Activated naive CD8-positive, alpha-beta T cell treated with anti-CD3 and anti-CD28 coated beads for 36 hours (primary cell): ENCODE measurements around the gene TELO2. TPM values are rescaled to one million over a fixed set of nuclear protein-coding genes. Genes with fewer than 3 reads are reported as not detected.
"Not testable (repeated sequence)": the region's sequence is repeated elsewhere in the genome, so short reads cannot be mapped to it uniquely, and the experiment has no call there.

ENCODE experiments used
- DNase-seq: peaks from one replicate; pipeline ENCODE4 v3.0.0; 2021
- H3K27ac Mint-ChIP-seq: one replicate; pipeline ENCODE4 v1.8.0; 2022; ENCODE audit warnings: mild to moderate bottlenecking, moderate library complexity, mixed read lengths
- H3K27me3 Mint-ChIP-seq: one replicate; pipeline ENCODE4 v1.8.0; 2022; ENCODE audit warnings: mild to moderate bottlenecking, mixed read lengths
- H3K36me3 Mint-ChIP-seq: one replicate; pipeline ENCODE4 v1.8.0; 2021; ENCODE audit warnings: mild to moderate bottlenecking, mixed read lengths
- H3K4me1 Mint-ChIP-seq: one replicate; pipeline ENCODE4 v1.8.0; 2021; ENCODE audit warnings: mixed read lengths
- H3K4me3 Mint-ChIP-seq: one replicate; pipeline ENCODE4 v1.8.0; 2022; ENCODE audit warnings: mild to moderate bottlenecking, moderate library complexity, mixed read lengths
- H3K9me3 Mint-ChIP-seq: one replicate; pipeline ENCODE4 v1.8.0; 2022; ENCODE audit warnings: mixed read lengths
- total RNA-seq, 2 experiments: library from RNA; stranded (reverse); gene quantifications; one replicate each; pipeline ENCODE4 v1.2.3, GENCODE V29; 2021

The TELO2 gene
- total RNA-seq, 2 experiments from 2014 or later = 82.5 to 82.9 TPM

DNA sequence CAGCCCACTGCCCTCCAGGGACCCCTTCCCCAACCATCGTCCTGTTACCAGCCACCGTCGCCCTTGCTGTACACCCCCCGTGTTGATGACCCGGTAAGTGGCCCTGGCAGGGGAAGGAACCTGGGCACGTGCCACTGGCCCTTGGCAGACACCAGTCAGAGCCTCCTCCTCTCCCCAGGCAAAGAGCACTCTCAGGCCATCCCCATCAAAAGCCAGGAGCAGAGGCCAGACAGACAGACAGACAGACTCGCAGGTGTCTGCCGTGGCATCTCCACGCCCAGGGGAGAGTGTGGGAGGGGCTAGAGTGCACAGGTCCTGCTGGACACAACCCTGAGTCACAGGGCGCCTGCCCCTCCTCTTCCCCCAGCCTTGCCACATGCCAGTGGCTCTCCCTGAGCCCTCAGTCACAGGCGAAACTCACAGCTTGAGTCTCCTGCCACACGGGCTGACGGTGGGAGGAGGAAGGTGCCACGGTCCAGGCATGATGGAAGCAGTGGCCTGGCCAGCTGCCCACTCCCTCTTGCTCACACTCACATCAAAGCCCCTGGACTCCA lies 26.1 kb upstream of the TELO2 start:
- Mint-ChIP-seq H3K4me3 (no peak overlapping the region), H3K36me3 (no peaks in the 10 kb centered on the region), H3K4me1 (peaks cover 17% of the 10 kb centered on the region), H3K27ac (no peak overlapping the region), H3K27me3 (no peaks in the 10 kb centered on the region), H3K9me3 (no peaks in the 10 kb centered on the region)
- no peak for DNase-seq

DNA sequence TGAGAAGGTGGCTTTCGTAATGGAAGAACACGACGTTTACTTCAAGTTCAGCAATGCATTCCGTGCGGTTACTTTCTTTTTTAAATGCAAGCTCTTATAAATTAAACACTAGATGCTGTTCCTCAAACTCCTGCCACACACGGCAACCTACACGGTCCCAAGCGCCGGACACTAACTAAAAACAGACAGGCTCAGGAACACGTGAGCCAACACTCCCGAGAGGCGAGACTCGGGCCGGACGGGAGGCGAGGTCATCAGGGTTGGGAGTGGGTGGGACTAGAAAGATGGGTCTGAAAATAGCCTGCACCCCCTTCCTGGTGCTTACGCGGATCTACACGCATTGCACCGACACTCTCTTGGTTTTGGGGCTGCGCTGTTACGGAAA lies 24.7 kb upstream of the TELO2 start:
- no peak for DNase-seq
- Mint-ChIP-seq H3K4me3 (no peak overlapping the region), H3K36me3 (no peaks in the 10 kb centered on the region), H3K27me3 (no peaks in the 10 kb centered on the region), H3K4me1 (peaks cover 24% of the 10 kb centered on the region), H3K9me3 (no peaks in the 10 kb centered on the region), H3K27ac (no peak overlapping the region)

DNA sequence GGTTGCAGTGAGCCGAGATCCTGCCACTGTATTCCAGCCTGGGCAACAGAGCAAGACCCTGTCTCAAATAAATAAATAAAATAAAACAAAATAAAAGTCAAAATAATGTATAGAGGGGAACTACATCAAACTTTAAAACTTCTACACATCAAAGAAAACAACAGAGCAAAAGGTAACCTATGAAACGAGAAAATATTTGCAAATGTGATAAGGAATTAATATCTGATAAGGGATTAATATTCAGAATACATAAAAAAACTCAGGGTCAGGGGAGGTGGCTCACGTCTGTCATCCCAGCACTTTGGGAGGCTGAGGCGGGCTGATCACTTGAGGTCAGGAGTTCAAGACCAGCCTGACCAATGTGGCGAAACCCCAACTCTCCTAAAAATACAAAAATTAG lies 24.0 kb upstream of the TELO2 start:
- H3K4me1 Mint-ChIP-seq = peaks cover 26% of the 10 kb centered on the region
- not testable (repeated sequence) for H3K9me3 Mint-ChIP-seq, H3K27me3 Mint-ChIP-seq, H3K36me3 Mint-ChIP-seq, H3K4me3 Mint-ChIP-seq, DNase-seq, H3K27ac Mint-ChIP-seq

- Mint-ChIP-seq H3K4me1 (peaks cover 26% of the 10 kb centered on the region), H3K27me3 (no peaks in the 10 kb centered on the region), H3K27ac (no peak overlapping the region), H3K9me3 (no peaks in the 10 kb centered on the region), H3K36me3 (no peaks in the 10 kb centered on the region), H3K4me3 (no peak overlapping the region)
- DNase-seq = no peak
Measured at GRCh38 chr16:1469693-1470201, 23.4 kb upstream of the TELO2 start.

- Mint-ChIP-seq H3K27me3 (no peaks in the 10 kb centered on the region), H3K4me3 (no peak overlapping the region), H3K36me3 (no peaks in the 10 kb centered on the region), H3K4me1 (peaks cover 28% of the 10 kb centered on the region), H3K27ac (no peak overlapping the region), H3K9me3 (no peaks in the 10 kb centered on the region)
- DNase-seq = no peak
Measured at GRCh38 chr16:1470481-1471251, 22.5 kb upstream of the TELO2 start.

GRCh38 chr16:1471569-1472194 lies 21.5 kb upstream of the TELO2 start:
- Mint-ChIP-seq H3K4me3 (no peak overlapping the region), H3K4me1 (peaks cover 31% of the 10 kb centered on the region), H3K27me3 (no peaks in the 10 kb centered on the region), H3K9me3 (no peaks in the 10 kb centered on the region), H3K27ac (no peak overlapping the region), H3K36me3 (no peaks in the 10 kb centered on the region)
- DNase-seq = no peak

GRCh38 chr16:1472974-1473373 lies 20.2 kb upstream of the TELO2 start:
- peak overlapping the region; percentile 0 for H3K27ac Mint-ChIP-seq
- peak overlapping the region; percentile 14 for H3K4me3 Mint-ChIP-seq
- no peaks in the 10 kb centered on the region for H3K36me3 Mint-ChIP-seq
- no peaks in the 10 kb centered on the region for H3K9me3 Mint-ChIP-seq
- H3K27me3 Mint-ChIP-seq = no peaks in the 10 kb centered on the region
- H3K4me1 Mint-ChIP-seq = peaks cover 31% of the 10 kb centered on the region
- no peak for DNase-seq

- Mint-ChIP-seq H3K36me3 (no peaks in the 10 kb centered on the region), H3K27me3 (no peaks in the 10 kb centered on the region), H3K4me3 (peak overlapping the region; percentile 78), H3K4me1 (peaks cover 31% of the 10 kb centered on the region), H3K27ac (peak overlapping the region; percentile 34), H3K9me3 (no peaks in the 10 kb centered on the region)
- DNase-seq = no peak
Measured at GRCh38 chr16:1474082-1474795, 18.9 kb upstream of the TELO2 start.

- Mint-ChIP-seq H3K36me3 (no peaks in the 10 kb centered on the region), H3K9me3 (no peaks in the 10 kb centered on the region), H3K4me3 (peak within 1 kb of the TSS; percentile 88), H3K27ac (peak within 1 kb of the TSS; percentile 90), H3K27me3 (no peaks in the 10 kb centered on the region), H3K4me1 (peaks cover 29% of the 10 kb centered on the region)
- peak; percentile 94 for DNase-seq
Measured at GRCh38 chr16:1474796-1475551, 18.2 kb upstream of the TELO2 start, which contains the start of gene CLCN7. Gene CLCN7, minus strand, starts transcription at chr16:1475028. Its CDS starts 54 bp downstream, at chr16:1474974.

- H3K4me1 Mint-ChIP-seq = peaks cover 26% of the 10 kb centered on the region
- H3K4me3 Mint-ChIP-seq = peak overlapping the region; percentile 88
- H3K27me3 Mint-ChIP-seq = no peaks in the 10 kb centered on the region
- no peak for DNase-seq
- no peaks in the 10 kb centered on the region for H3K9me3 Mint-ChIP-seq
- H3K36me3 Mint-ChIP-seq = no peaks in the 10 kb centered on the region
- peak overlapping the region; percentile 90 for H3K27ac Mint-ChIP-seq
Measured at GRCh38 chr16:1475552-1476114, 17.5 kb upstream of the TELO2 start.

DNA sequence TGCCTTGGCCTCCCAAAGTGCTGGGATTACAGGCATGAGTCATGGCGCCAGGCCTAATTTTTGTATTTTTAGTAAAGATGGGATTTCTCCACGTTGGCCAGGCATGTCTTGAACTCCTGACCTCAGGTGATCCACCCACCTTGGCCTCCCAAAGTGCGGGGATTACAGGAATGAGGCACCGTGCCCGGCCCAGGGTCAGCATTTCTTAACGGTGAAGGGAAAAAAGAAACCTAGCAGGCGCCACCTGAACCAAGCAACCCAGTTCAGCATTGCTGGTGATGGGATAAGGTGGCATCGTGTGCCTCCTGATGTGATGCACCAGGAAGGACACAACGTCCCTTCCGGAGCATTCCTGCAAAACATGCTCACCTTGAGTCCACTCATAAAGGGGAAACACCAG lies 16.1 kb upstream of the TELO2 start:
- Mint-ChIP-seq H3K36me3 (no peaks in the 10 kb centered on the region), H3K27ac (no peak overlapping the region), H3K27me3 (no peaks in the 10 kb centered on the region), H3K9me3 (no peaks in the 10 kb centered on the region), H3K4me1 (peaks cover 14% of the 10 kb centered on the region), H3K4me3 (no peak overlapping the region)
- DNase-seq = no peak

GRCh38 chr16:1478937-1479336 lies 14.2 kb upstream of the TELO2 start:
- H3K4me3 Mint-ChIP-seq, H3K9me3 Mint-ChIP-seq, H3K27ac Mint-ChIP-seq, H3K27me3 Mint-ChIP-seq, H3K4me1 Mint-ChIP-seq, H3K36me3 Mint-ChIP-seq, DNase-seq: not testable (repeated sequence)

GRCh38 chr16:1481906-1482835 lies 11.0 kb upstream of the TELO2 start:
- no peaks in the 10 kb centered on the region for H3K36me3 Mint-ChIP-seq
- H3K27me3 Mint-ChIP-seq = no peaks in the 10 kb centered on the region
- H3K4me1 Mint-ChIP-seq = no peaks in the 10 kb centered on the region
- H3K9me3 Mint-ChIP-seq = no peaks in the 10 kb centered on the region
- no peak overlapping the region for H3K27ac Mint-ChIP-seq
- DNase-seq = no peak
- H3K4me3 Mint-ChIP-seq = no peak overlapping the region
